HL-60 (cell line): Measurements from ENCODE around the gene MOK.

ENCODE experiments used
- DNase-seq, 2 experiments: peaks; one replicate each; pipeline ENCODE4 v3.0.0-alpha.2; 2010 to 2020; ENCODE audit warnings: low read depth in 1 of 2, low spot score in 1 of 2
- H3K27ac ChIP-seq: fragments of 250-450 bp; sonication (Bioruptor Pico); replicated peaks from 2 replicates; pipeline ENCODE4 v1.5.1; 2020; ENCODE audit warnings: mild to moderate bottlenecking, moderate library complexity
- H3K27me3 ChIP-seq: fragments of 250-450 bp; sonication (Bioruptor Pico); 2 replicates; pipeline ENCODE4 v1.5.1; 2021; ENCODE audit warnings: mild to moderate bottlenecking, moderate library complexity; ENCODE audit not compliant: insufficient read depth, poor library complexity, severe bottlenecking
- H3K4me3 ChIP-seq: replicated peaks from 2 replicates; pipeline ENCODE4 v1.5.1; 2011; ENCODE audit warnings: mild to moderate bottlenecking, control low read depth, low read length; ENCODE audit not compliant: insufficient read depth
- GABPA ChIP-seq: IDR thresholded peaks from 2 replicates; pipeline ENCODE4 v1.6.1; 2012; ENCODE audit warnings: low read depth
- POLR2AphosphoS5 ChIP-seq: IDR thresholded peaks from 2 replicates; pipeline ENCODE4 v1.6.1; 2012; ENCODE audit warnings: low read depth
- SPI1 ChIP-seq: IDR thresholded peaks from 2 replicates; pipeline ENCODE4 v1.6.1; 2012; ENCODE audit warnings: low read depth, mild to moderate bottlenecking, borderline replicate concordance
- TF ChIP-seq, protein P1 (sequence below): IDR thresholded peaks from 2 replicates; pipeline ENCODE4 v1.6.1; 2012; ENCODE audit warnings: low read depth; ENCODE audit not compliant: insufficient replicate concordance
- TF ChIP-seq, protein P2 (sequence below): IDR thresholded peaks from one replicate; pipeline ENCODE4 v1.5.1; 2011; ENCODE audit warnings: low read length, control low read depth, inconsistent platforms; ENCODE audit not compliant: insufficient read depth

Gene MOK

DNA sequence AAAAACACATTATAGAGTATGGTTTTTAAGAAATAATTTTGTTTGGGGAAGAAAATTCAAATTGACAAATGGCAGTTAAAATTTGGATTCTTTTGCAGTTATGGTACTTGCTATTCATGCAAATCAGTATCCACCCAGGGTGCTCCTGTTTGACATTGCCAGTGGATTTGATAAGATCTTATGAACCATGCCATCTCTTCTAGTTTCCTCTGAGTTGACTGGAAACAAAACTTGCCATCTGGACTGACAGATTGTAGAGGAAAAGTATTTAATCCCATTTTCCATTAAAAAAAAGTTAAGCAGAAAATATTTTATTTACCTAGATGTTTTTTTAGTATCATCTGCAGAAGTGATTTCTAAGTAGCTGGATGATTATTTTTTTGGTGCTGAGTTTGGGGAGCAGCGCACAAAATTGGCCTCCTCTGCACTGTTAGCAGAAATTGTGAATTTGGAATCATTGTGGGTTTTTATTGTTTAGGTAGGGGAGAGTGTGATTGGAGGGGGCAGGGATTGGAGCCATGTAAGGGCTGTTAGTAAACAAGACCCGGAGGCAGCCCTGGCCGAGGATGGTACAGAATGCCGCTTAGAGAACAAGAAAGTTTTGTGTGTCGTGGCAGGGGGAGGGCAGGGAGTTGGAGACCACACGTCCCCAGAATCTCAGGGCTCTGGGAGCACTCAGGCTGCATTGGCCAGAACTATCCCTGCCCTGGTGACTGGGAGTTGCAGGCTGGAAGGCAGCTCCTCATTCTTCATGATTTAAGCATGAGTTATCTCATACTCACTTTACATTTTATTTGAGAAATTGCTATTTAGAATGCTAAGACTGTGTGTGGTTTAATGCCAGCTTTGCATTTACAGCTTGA is 108.7 kb downstream of the MOK start:
- H3K27ac ChIP-seq = no peak overlapping the region
- no peak overlapping the region for H3K4me3 ChIP-seq
- TF ChIP-seq GABPA (no peak), SPI1 (no peak), POLR2AphosphoS5 (no peak)
- TF ChIP-seq, protein P1, sequence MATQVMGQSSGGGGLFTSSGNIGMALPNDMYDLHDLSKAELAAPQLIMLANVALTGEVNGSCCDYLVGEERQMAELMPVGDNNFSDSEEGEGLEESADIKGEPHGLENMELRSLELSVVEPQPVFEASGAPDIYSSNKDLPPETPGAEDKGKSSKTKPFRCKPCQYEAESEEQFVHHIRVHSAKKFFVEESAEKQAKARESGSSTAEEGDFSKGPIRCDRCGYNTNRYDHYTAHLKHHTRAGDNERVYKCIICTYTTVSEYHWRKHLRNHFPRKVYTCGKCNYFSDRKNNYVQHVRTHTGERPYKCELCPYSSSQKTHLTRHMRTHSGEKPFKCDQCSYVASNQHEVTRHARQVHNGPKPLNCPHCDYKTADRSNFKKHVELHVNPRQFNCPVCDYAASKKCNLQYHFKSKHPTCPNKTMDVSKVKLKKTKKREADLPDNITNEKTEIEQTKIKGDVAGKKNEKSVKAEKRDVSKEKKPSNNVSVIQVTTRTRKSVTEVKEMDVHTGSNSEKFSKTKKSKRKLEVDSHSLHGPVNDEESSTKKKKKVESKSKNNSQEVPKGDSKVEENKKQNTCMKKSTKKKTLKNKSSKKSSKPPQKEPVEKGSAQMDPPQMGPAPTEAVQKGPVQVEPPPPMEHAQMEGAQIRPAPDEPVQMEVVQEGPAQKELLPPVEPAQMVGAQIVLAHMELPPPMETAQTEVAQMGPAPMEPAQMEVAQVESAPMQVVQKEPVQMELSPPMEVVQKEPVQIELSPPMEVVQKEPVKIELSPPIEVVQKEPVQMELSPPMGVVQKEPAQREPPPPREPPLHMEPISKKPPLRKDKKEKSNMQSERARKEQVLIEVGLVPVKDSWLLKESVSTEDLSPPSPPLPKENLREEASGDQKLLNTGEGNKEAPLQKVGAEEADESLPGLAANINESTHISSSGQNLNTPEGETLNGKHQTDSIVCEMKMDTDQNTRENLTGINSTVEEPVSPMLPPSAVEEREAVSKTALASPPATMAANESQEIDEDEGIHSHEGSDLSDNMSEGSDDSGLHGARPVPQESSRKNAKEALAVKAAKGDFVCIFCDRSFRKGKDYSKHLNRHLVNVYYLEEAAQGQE = no peak
- TF ChIP-seq, protein P2, sequence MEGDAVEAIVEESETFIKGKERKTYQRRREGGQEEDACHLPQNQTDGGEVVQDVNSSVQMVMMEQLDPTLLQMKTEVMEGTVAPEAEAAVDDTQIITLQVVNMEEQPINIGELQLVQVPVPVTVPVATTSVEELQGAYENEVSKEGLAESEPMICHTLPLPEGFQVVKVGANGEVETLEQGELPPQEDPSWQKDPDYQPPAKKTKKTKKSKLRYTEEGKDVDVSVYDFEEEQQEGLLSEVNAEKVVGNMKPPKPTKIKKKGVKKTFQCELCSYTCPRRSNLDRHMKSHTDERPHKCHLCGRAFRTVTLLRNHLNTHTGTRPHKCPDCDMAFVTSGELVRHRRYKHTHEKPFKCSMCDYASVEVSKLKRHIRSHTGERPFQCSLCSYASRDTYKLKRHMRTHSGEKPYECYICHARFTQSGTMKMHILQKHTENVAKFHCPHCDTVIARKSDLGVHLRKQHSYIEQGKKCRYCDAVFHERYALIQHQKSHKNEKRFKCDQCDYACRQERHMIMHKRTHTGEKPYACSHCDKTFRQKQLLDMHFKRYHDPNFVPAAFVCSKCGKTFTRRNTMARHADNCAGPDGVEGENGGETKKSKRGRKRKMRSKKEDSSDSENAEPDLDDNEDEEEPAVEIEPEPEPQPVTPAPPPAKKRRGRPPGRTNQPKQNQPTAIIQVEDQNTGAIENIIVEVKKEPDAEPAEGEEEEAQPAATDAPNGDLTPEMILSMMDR = no peak
- no peaks in the 10 kb centered on the region for H3K27me3 ChIP-seq
- no peak for DNase-seq

DNA sequence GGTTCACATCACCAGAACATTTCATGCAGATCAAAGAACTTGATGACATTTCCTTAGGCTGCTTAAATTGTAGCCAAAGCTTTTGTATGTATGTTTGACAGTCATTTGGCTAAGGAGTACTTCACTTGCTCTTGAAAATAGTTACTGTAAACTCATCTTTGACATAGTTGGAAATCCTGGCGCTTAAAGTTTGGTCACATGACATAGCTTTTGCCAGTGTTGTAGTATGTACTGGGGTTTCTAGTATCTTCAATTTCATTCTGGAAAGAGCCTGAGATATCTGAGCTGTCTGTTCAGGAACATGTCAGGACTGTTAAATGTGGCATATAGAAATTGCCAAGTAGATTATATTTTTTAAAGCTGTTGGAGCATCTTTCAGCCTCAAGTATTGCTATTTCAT is 109.5 kb downstream of the MOK start:
- no peak overlapping the region for H3K4me3 ChIP-seq
- no peak for DNase-seq
- no peak for TF ChIP-seq GABPA
- TF ChIP-seq SPI1 = no peak
- TF ChIP-seq, protein P2 = no peak
- no peak for TF ChIP-seq POLR2AphosphoS5
- TF ChIP-seq, protein P1 = no peak
- no peak overlapping the region for H3K27ac ChIP-seq
- H3K27me3 ChIP-seq = no peaks in the 10 kb centered on the region

DNA sequence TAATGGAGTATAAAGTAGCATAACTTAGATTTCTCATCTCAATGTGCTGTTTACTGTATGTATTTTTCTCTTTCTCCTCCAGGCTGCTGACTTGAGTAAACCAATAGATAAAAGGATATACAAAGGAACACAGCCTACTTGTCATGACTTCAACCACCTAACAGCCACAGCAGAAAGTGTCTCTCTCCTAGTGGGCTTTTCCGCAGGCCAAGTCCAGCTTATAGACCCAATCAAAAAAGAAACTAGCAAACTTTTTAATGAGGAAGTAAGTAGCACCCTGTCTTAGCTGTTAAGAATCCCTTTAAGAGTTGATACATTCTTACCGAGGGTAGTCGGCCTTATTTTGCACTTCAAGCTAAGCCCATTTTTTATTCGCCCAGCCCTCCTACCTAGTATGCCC is 110.1 kb downstream of the MOK start:
- no peak overlapping the region for H3K4me3 ChIP-seq
- H3K27me3 ChIP-seq = no peaks in the 10 kb centered on the region
- TF ChIP-seq POLR2AphosphoS5 (no peak), SPI1 (no peak), GABPA (no peak)
- TF ChIP-seq, protein P2 = no peak
- TF ChIP-seq, protein P1 = no peak
- H3K27ac ChIP-seq = no peak overlapping the region
- no peak for DNase-seq
